ENCODE data around the gene SLCO1B1.

Gene SLCO1B1

DNA sequence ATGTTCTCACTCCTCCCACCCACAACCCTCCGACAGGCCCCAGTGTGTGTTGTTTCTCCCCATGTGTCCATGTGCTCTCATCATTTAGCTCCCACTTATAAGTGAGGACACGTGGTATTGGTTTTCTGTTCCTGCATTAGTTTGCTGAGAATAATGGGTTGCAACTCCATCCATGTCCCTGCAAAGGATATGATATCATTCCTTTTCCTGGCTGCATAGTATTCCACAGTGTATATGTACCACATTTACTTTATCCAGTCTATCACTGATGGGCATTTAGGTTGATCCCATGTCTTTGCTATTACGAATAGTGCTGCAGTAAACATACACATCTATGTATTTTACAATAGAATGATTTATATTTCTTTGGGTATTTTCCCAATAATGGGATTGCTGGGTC lies 126.2 kb downstream of the SLCO1B1 start:
- no peaks in the 10 kb centered on the region for H3K36me3 Mint-ChIP-seq (ENCODE audit: low read depth)
- DNase-seq (ENCODE audit: low spot score), result no peak
- H3K9me3 Mint-ChIP-seq, result no peaks in the 10 kb centered on the region
- H3K4me3 Mint-ChIP-seq, result no peak overlapping the region
- H3K27me3 Mint-ChIP-seq (ENCODE audit: low read depth), result no peaks in the 10 kb centered on the region
- no peaks in the 10 kb centered on the region for H3K4me1 Mint-ChIP-seq (ENCODE audit: low read depth)
- H3K27ac Mint-ChIP-seq, result no peak overlapping the region

DNA sequence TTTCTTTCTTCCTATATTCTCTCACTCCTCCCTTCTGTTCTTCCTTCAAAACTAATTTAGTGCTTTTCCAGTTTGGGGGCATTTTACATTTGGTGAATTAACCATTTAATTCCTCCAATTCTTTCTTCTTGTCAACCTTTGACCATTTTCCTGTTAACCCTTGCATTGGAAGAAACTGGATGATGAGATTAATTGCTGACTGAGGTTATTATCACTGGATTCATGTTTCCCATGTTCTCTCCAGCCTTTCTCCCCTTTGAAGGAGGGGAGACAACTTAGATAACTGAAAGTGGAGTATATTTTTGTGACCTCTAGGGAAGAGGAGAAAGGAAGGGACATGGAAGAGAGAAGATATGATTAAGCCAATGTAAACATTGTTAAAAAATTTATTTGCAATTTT lies 133.2 kb downstream of the SLCO1B1 start:
- Mint-ChIP-seq H3K36me3 (ENCODE audit: low read depth) (no peaks in the 10 kb centered on the region), H3K4me1 (ENCODE audit: low read depth) (no peaks in the 10 kb centered on the region), H3K27me3 (ENCODE audit: low read depth) (no peaks in the 10 kb centered on the region), H3K4me3 (no peak overlapping the region), H3K27ac (no peak overlapping the region), H3K9me3 (no peaks in the 10 kb centered on the region)
- DNase-seq (ENCODE audit: low spot score), result no peak

DNA sequence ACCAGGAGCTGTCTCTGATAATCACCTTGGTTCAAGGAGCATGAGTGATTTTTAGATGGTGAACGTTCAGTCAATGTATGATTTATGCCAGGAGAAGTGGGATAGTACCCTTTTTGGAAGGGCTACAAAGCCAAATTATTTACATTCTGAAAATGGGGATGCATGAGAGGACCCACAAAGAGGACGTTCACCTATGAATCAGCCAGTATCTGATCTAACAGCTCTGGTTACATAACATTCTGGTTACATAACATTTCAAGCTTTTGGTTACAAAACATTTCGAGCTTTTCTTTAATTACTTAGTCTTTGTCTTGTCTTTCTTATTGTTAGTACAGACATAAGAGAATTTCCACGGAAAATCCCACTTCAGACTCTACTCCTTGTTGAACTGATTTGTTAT lies 134.9 kb downstream of the SLCO1B1 start:
- no peaks in the 10 kb centered on the region for H3K4me1 Mint-ChIP-seq (ENCODE audit: low read depth)
- H3K9me3 Mint-ChIP-seq, result no peaks in the 10 kb centered on the region
- no peaks in the 10 kb centered on the region for H3K27me3 Mint-ChIP-seq (ENCODE audit: low read depth)
- no peak overlapping the region for H3K27ac Mint-ChIP-seq
- DNase-seq (ENCODE audit: low spot score), result no peak
- H3K4me3 Mint-ChIP-seq, result no peak overlapping the region
- no peaks in the 10 kb centered on the region for H3K36me3 Mint-ChIP-seq (ENCODE audit: low read depth)

DNA sequence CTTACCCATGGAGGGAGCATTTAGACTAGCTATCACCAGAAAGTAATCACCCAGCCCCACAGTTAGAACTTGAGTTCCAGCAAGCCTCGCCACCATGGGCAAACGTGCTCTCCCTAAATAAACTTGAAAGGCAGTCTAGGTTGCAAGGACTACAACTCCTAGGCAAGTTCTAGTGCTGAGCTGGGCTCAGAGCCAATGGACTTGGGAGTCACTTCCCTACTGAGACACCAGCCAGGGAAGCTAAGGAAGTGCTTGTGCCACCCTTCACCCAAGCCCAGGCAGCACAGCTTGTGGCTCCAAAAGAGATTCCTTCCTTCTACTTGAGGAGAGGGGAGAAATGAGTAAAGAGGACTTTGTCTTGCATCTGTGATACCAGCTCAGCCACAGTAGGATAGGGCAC lies 145.8 kb downstream of the SLCO1B1 start:
- peaks cover 9% of the 10 kb centered on the region for H3K27me3 Mint-ChIP-seq (ENCODE audit: low read depth)
- H3K36me3 Mint-ChIP-seq (ENCODE audit: low read depth), result no peaks in the 10 kb centered on the region
- no peaks in the 10 kb centered on the region for H3K9me3 Mint-ChIP-seq
- no peak overlapping the region for H3K27ac Mint-ChIP-seq
- DNase-seq (ENCODE audit: low spot score), result no peak
- H3K4me1 Mint-ChIP-seq (ENCODE audit: low read depth), result no peaks in the 10 kb centered on the region
- H3K4me3 Mint-ChIP-seq, result no peak overlapping the region

Measured in T-helper 2 cell treated with Interferon-gamma antibody and Interleukin-4, amounts not matched to agents 5 μg/mL and 100 μg/mL, for 36 hours (primary cell).